Prostate gland (tissue), 2 donors: Measurements from ENCODE around the gene ADAMTS20.

Experiments used
- CTCF ChIP-seq, 4 experiments: fragments of 200-600 bp in 2 of 4; fragments of 450-650 bp in 2 of 4; sonication (generic) in 2 of 4; IDR thresholded peaks; 1 replicate in 3 of 4; 2 replicates in 1 of 4; pipeline ENCODE4 v1.5.1; 2016 to 2019; ENCODE audit warnings: antibody characterized with exemption in 4 of 4, mild to moderate bottlenecking in 2 of 4, moderate library complexity in 2 of 4
- POLR2A ChIP-seq: fragments of 450-650 bp; IDR thresholded peaks from one replicate; pipeline ENCODE4 v1.6.1; 2016; ENCODE audit warnings: antibody characterized with exemption, mild to moderate bottlenecking
- POLR2AphosphoS5 ChIP-seq: sonication (generic); formaldehyde crosslinking; IDR thresholded peaks from one replicate; pipeline ENCODE4 v1.6.1; 2017; ENCODE audit warnings: antibody characterized with exemption

DNA sequence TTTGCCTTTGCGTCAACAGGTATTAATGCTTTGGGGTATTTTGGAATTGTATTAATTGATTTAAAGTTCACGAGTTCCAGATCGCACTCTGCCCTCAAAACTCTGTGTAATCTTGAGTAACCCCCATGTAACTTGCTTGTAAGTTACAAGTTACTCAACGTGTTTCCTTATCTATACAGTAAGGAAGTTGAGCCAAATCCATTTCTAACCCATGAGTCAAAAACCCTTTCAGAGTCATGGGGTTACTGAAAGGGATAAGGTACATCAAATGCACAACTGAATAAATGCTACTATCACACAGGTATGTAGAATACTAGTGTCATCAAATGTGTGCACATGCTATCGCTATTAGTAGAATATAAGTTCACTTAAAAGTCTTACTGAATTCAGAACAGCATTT, 28.6 kb upstream of the ADAMTS20 start:
- TF ChIP-seq CTCF (IDR thresholded peaks at IDR 0.05) (no peak), POLR2A (no peak), POLR2AphosphoS5 (no peak)
